Measurements from ENCODE around the gene ODR4. TPM values are rescaled to one million over a fixed set of nuclear protein-coding genes. Genes with fewer than 3 reads are reported as not detected.

ODR4 gene
- polyA plus RNA-seq, 1 experiment, result 16.8 TPM

GRCh38 chr1:186435336-186435735 lies 59.7 kb downstream of the ODR4 start:
- no peak for DNase-seq (ENCODE audit: low read depth, low spot score)
- TF ChIP-seq CTCF (IDR thresholded peaks at IDR 0.05; ENCODE audit: low read depth, low read length), result no peak
- no peaks in the 10 kb centered on the region for H3K27me3 ChIP-seq (ENCODE audit: control insufficient read depth, insufficient read depth, low read length)
- ChIA-PET POLR2A (no interaction called here), CTCF (interaction anchor here (1.4 kb wide), 1 partner anchor 47 kb away, joined by 3 read pairs; no protein-coding TSS in a partner anchor)
- no peak overlapping the region for H3K27ac ChIP-seq (ENCODE audit: low read depth, low read length)
- H3K9me3 ChIP-seq (ENCODE audit: control insufficient read depth, insufficient read depth, low read length), result no peaks in the 10 kb centered on the region
- no peak overlapping the region for H3K4me3 ChIP-seq (ENCODE audit: low read depth, low read length)

- Histone ChIP-seq H3K27me3 (ENCODE audit: control insufficient read depth, insufficient read depth, low read length) (no peaks in the 10 kb centered on the region), H3K27ac (ENCODE audit: low read depth, low read length) (no peak overlapping the region), H3K4me3 (ENCODE audit: low read depth, low read length) (no peak overlapping the region), H3K9me3 (ENCODE audit: control insufficient read depth, insufficient read depth, low read length) (no peaks in the 10 kb centered on the region)
- ChIA-PET POLR2A (no interaction called here), CTCF (interaction anchor here (1.0 kb wide), 1 partner anchor 64 kb away, joined by 6 read pairs; the partner anchor contains the start of gene TPR)
- no peak for DNase-seq (ENCODE audit: low read depth, low spot score)
- TF ChIP-seq CTCF (IDR thresholded peaks at IDR 0.05; ENCODE audit: low read depth, low read length), result no peak
Observed at GRCh38 chr1:186438567-186438966, 62.9 kb downstream of the ODR4 start.

GRCh38 chr1:186440584-186440983 lies 64.9 kb downstream of the ODR4 start:
- Histone ChIP-seq H3K9me3 (ENCODE audit: control insufficient read depth, insufficient read depth, low read length) (no peaks in the 10 kb centered on the region), H3K27me3 (ENCODE audit: control insufficient read depth, insufficient read depth, low read length) (no peaks in the 10 kb centered on the region), H3K27ac (ENCODE audit: low read depth, low read length) (no peak overlapping the region), H3K4me3 (ENCODE audit: low read depth, low read length) (no peak overlapping the region)
- POLR2A ChIA-PET, result no interaction called here
- CTCF ChIA-PET, result interaction anchor here (1.0 to 1.5 kb wide), 2 partner anchors 37 to 65 kb away, joined by 4 to 5 read pairs; partner anchors contain the start of genes ODR4 and TPR
- no peak for DNase-seq (ENCODE audit: low read depth, low spot score)
- no peak for TF ChIP-seq CTCF (IDR thresholded peaks at IDR 0.05; ENCODE audit: low read depth, low read length)

- H3K27me3 ChIP-seq (ENCODE audit: control insufficient read depth, insufficient read depth, low read length), result no peaks in the 10 kb centered on the region
- H3K9me3 ChIP-seq (ENCODE audit: control insufficient read depth, insufficient read depth, low read length), result no peaks in the 10 kb centered on the region
- POLR2A ChIA-PET, result no interaction called here
- no peak overlapping the region for H3K27ac ChIP-seq (ENCODE audit: low read depth, low read length)
- TF ChIP-seq CTCF (IDR thresholded peaks at IDR 0.05; ENCODE audit: low read depth, low read length), result no peak
- no peak overlapping the region for H3K4me3 ChIP-seq (ENCODE audit: low read depth, low read length)
- CTCF ChIA-PET, result no interaction called here
- no peak for DNase-seq (ENCODE audit: low read depth, low spot score)
Observed at GRCh38 chr1:186442651-186443375, 67.2 kb downstream of the ODR4 start.

- no peak for TF ChIP-seq CTCF (IDR thresholded peaks at IDR 0.05; ENCODE audit: low read depth, low read length)
- no peak for DNase-seq (ENCODE audit: low read depth, low spot score)
- CTCF ChIA-PET, result no interaction called here
- no peaks in the 10 kb centered on the region for H3K27me3 ChIP-seq (ENCODE audit: control insufficient read depth, insufficient read depth, low read length)
- POLR2A ChIA-PET, result no interaction called here
- no peak overlapping the region for H3K27ac ChIP-seq (ENCODE audit: low read depth, low read length)
- H3K9me3 ChIP-seq (ENCODE audit: control insufficient read depth, insufficient read depth, low read length), result no peaks in the 10 kb centered on the region
- no peak overlapping the region for H3K4me3 ChIP-seq (ENCODE audit: low read depth, low read length)
Observed at GRCh38 chr1:186443638-186444037, 68.0 kb downstream of the ODR4 start.
